Body of pancreas (tissue), 4 donors: ENCODE data around the gene TTC28. TPM values are rescaled to one million over a fixed set of nuclear protein-coding genes. Genes with fewer than 3 reads are reported as not detected.

Experiments
- ATAC-seq: fragments of 150-250 bp; one replicate; pipeline ENCODE4 v1.9.1; 2016
- DNase-seq, 4 donors: peaks; one replicate each; pipeline ENCODE4 v3.0.0-alpha.2; 2019
- H3K27ac ChIP-seq, 4 donors: fragments of 200-600 bp; sonication (generic); 1 replicate in 3 of 4; 2 replicates in 1 of 4; pipeline versions ENCODE4 v1.5.1 to v1.6.1; 2016 to 2019; ENCODE audit warnings: mild to moderate bottlenecking in 1 of 4, mixed read lengths in 1 of 4, moderate library complexity in 1 of 4
- H3K27me3 ChIP-seq, 2 donors: fragments of 200-600 bp; sonication (generic); one replicate each; pipeline ENCODE4 v1.6.0; 2016; ENCODE audit warnings: mild to moderate bottlenecking in 1 of 2
- H3K36me3 ChIP-seq, 2 donors: fragments of 200-600 bp; sonication (generic); replicated peaks in 1 of 2; 2 replicates each; pipeline ENCODE4 v1.5.1; 2016; ENCODE audit warnings: low read depth in 2 of 2; ENCODE audit not compliant: insufficient read depth in 1 of 2
- H3K4me1 ChIP-seq: fragments of 200-600 bp; sonication (generic); one replicate; pipeline ENCODE4 v1.6.0; 2016
- H3K4me3 ChIP-seq, 2 donors: fragments of 200-600 bp; sonication (generic); 1 replicate in 1 of 2; 2 replicates in 1 of 2; pipeline ENCODE4 v1.5.1; 2016 to 2019
- H3K9me3 ChIP-seq, 3 donors: fragments of 200-600 bp; sonication (generic); 1 replicate in 2 of 3; 2 replicates in 1 of 3; pipeline ENCODE4 v1.5.1; 2016
- POLR2A ChIP-seq, 3 donors: fragments of 450-650 bp; IDR thresholded peaks; one replicate each; pipeline ENCODE4 v1.6.1; 2016; ENCODE audit warnings: antibody characterized with exemption in 3 of 3, mild to moderate bottlenecking in 2 of 3
- WGBS, 2 donors: methylation state at CpG; one replicate each; pipeline ENCODE4 v1.1.5; 2017; 5-methylcytosine and 5-hydroxymethylcytosine counted together
- intact Hi-C: fragments of 100-400 bp; cut with DNase I; formaldehyde crosslinking; loops from one replicate; pipeline ENCODE4 v1.15.1; 2023
- total RNA-seq, 2 donors: library from RNA; depleted of rRNA; stranded (reverse); fragments of >200 nt; gene quantifications; one replicate each; pipeline ENCODE4 v1.1.0, GENCODE V29; 2016
- TF ChIP-seq, protein P1 (sequence below), 7 experiments: fragments of 450-650 bp in 4 of 7; fragments of 200-600 bp in 3 of 7; sonication (generic) in 3 of 7; IDR thresholded peaks; one replicate each; pipeline ENCODE4 v1.5.1; 2016 to 2019; ENCODE audit warnings: antibody characterized with exemption in 7 of 7

Gene TTC28
- total RNA-seq, 2 donors from 2014 or later: 21.0 to 87.3 TPM

DNA sequence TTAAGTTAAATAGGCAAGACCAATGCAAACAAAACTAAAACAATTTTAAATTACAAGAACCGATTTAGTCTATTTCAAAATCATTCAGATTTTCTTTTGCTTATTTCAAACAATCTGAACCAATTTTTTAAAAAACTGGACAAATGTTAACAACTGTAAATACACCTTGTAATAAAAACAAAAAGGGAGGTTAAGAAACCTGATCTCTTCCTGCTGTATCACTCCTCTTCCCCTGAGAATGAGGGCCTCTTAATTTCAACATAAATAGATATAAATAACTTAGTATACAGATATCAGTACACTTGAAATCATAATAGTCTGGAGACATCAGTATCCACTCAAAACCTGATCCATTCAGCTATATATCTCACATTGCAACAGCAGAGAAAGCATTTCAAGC is 346.6 kb downstream of the TTC28 start:
- TF ChIP-seq, protein P1, sequence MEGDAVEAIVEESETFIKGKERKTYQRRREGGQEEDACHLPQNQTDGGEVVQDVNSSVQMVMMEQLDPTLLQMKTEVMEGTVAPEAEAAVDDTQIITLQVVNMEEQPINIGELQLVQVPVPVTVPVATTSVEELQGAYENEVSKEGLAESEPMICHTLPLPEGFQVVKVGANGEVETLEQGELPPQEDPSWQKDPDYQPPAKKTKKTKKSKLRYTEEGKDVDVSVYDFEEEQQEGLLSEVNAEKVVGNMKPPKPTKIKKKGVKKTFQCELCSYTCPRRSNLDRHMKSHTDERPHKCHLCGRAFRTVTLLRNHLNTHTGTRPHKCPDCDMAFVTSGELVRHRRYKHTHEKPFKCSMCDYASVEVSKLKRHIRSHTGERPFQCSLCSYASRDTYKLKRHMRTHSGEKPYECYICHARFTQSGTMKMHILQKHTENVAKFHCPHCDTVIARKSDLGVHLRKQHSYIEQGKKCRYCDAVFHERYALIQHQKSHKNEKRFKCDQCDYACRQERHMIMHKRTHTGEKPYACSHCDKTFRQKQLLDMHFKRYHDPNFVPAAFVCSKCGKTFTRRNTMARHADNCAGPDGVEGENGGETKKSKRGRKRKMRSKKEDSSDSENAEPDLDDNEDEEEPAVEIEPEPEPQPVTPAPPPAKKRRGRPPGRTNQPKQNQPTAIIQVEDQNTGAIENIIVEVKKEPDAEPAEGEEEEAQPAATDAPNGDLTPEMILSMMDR (IDR thresholded peaks at IDR 0.05): no peak
- no peak for TF ChIP-seq POLR2A (IDR thresholded peaks at IDR 0.05)
- Histone ChIP-seq H3K27me3 (no peaks in the 10 kb centered on the region), H3K4me1 (no peaks in the 10 kb centered on the region), H3K4me3 (no peak overlapping the region), H3K36me3 (no peaks in the 10 kb centered on the region), H3K9me3 (no peaks in the 10 kb centered on the region), H3K27ac (no peak overlapping the region)
- 28% methylated on average over 1 of the region's 1 CpG for WGBS, 2 donors
- ATAC-seq (no peak), DNase-seq (no peak)
- intact Hi-C loops: no loop called here

DNA sequence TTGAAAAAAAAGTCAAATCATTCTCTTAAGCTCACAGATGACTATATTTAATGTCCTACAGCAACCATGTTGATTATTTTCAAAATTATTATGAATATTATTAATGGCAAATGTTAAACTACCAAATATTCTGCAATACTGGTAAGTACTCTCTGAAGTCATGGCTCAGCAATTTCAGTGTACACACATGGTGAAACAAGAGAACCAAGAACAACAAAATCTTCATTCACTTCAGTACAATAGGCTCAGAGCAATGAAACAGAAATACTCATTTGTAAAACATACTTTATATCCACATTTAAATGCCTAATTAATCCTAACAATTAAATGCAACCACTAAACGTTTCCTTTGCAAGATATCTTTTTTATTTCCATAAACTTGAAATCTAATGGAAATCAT is 347.2 kb downstream of the TTC28 start:
- H3K36me3 ChIP-seq: no peaks in the 10 kb centered on the region
- TF ChIP-seq POLR2A (IDR thresholded peaks at IDR 0.05): no peak
- TF ChIP-seq, protein P1 (IDR thresholded peaks at IDR 0.05): no peak
- no peak overlapping the region for H3K4me3 ChIP-seq
- no peaks in the 10 kb centered on the region for H3K4me1 ChIP-seq
- intact Hi-C loops: no loop called here
- DNase-seq (no peak), ATAC-seq (no peak)
- 22 to 26% methylated on average over 1 of the region's 1 CpG for WGBS, 2 donors
- no peak overlapping the region for H3K27ac ChIP-seq
- no peaks in the 10 kb centered on the region for H3K9me3 ChIP-seq
- no peaks in the 10 kb centered on the region for H3K27me3 ChIP-seq

DNA sequence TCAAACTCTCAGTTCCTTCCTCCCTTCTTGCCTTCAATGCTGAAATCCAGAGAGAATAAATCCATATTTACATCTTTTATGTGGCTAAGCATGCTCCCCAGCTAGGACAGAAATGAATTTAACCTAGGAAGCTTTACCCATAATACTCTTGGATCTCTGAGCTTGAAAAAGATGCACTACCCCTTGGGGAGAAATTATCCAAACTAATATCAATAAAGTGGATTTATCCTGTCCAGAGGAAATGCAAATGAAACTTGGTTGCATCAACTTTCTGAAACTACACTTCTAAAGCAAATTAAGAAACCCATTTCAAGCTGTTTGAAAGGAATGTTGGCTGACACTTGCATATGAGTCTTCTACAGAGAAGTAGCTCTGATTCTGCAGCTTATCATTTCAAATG is 347.9 kb downstream of the TTC28 start:
- no peak overlapping the region for H3K4me3 ChIP-seq
- DNase-seq (no peak), ATAC-seq (no peak)
- H3K4me1 ChIP-seq: no peaks in the 10 kb centered on the region
- no peaks in the 10 kb centered on the region for H3K27me3 ChIP-seq
- TF ChIP-seq, protein P1 (IDR thresholded peaks at IDR 0.05): no peak
- no peak for TF ChIP-seq POLR2A (IDR thresholded peaks at IDR 0.05)
- H3K36me3 ChIP-seq: no peaks in the 10 kb centered on the region
- H3K27ac ChIP-seq: no peak overlapping the region
- H3K9me3 ChIP-seq: no peaks in the 10 kb centered on the region
- intact Hi-C loops: no loop called here

DNA sequence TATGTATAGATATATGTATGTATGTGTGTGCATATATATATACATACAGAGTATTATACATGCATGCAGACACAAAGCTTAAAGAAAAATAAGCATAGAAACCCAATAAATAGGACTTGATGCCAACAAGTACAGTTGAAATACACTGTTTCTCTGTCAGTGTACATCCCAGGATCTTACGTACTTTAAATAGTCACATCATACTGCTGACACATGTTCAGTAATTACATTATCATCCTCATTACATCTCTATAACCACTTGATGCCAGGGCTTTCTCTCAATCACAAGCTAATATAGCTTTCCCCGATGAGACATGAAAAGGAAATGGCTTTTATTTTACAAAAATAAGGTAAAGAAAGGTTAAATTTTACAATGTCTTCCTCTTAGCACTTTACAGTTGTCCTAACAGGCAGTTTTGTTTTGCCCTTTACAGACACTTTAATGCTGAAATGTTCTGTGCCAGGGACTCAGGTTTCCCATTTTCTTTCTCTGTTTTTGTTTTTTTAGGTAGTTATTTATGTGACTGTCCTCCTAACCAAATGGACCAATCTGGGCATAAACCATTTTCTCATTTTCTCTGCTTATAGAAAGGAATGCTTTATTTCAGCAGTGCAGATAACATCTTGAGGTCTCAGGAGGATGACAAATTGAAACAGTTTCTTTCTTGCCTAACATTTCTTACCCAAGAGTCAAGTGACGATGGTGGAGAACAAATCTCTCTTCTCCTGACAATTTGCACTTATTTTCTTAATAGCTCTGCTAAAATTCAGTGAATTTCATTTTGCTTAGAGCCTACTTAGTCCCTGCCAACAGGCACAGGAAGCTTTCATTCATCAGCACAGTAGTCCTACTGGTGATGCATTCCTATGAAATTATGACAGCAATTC is 350.2 kb downstream of the TTC28 start:
- 78 to 83% methylated on average over 3 of the region's 3 CpGs for WGBS, 2 donors
- ATAC-seq: no peak
- no peak for DNase-seq

More for the DNA sequence above, 350.2 kb downstream of the TTC28 start:
- Histone ChIP-seq H3K9me3 (no peaks in the 10 kb centered on the region), H3K4me1 (no peaks in the 10 kb centered on the region), H3K27me3 (no peaks in the 10 kb centered on the region), H3K36me3 (no peaks in the 10 kb centered on the region), H3K4me3 (no peak overlapping the region), H3K27ac (no peak overlapping the region)
- intact Hi-C loops: no loop called here
- TF ChIP-seq POLR2A (IDR thresholded peaks at IDR 0.05): no peak
- TF ChIP-seq, protein P1 (IDR thresholded peaks at IDR 0.05): no peak
